ENCODE data around the gene MTR. TPM values are rescaled to one million over a fixed set of nuclear protein-coding genes. Genes with fewer than 3 reads are reported as not detected.

MTR gene
- total RNA-seq, 1 experiment from 2014 or later = 35.5 TPM

DNA sequence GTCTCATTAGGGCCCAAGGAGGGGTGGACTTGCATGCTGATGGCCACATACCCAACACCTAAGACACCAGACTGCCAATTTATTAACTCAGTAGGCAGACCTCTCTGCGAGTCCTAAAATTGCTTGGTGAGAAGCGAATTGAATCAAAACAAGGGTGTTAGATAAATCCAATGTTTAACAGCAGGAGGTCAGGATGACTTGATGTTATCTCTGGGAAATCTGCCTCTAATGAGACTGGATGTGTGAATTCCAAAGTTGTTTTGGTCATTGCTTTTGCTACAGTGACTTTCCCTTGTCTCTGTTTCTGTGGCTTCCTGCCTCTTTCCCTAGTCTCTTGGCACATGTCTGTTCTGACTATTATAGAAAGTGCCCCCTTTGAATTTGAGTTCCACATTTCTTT, 20.8 kb downstream of the MTR start:
- H3K4me3 Mint-ChIP-seq = no peak overlapping the region
- Histone ChIP-seq H4K5ac (ENCODE audit: insufficient read length, low read depth, low read length) (no peak overlapping the region), H3K27ac (ENCODE audit: insufficient read length, low read depth, low read length) (no peak overlapping the region)

More for the DNA sequence above, 20.8 kb downstream of the MTR start:
- no peak overlapping the region for H2BK12ac ChIP-seq (ENCODE audit: insufficient read length, low read depth, low read length)
- no peak overlapping the region for H4K8ac ChIP-seq (replicated peaks; ENCODE audit: insufficient read length, low read depth, low read length)
- no peak overlapping the region for H2BK120ac ChIP-seq (ENCODE audit: low read depth, low read length, poor library complexity, severe bottlenecking)
- no peak overlapping the region for H3K56ac ChIP-seq (ENCODE audit: insufficient read length, low read depth, low read length)
- H3K9ac ChIP-seq (ENCODE audit: extremely low read depth, insufficient read length, low read length) = no peak overlapping the region
- Mint-ChIP-seq H3K27me3 (ENCODE audit: low read depth) (no peaks in the 10 kb centered on the region), H3K4me1 (no peaks in the 10 kb centered on the region), H3K9me3 (no peaks in the 10 kb centered on the region), H3K36me3 (ENCODE audit: insufficient read depth in 1 of 3, low read depth in 3 of 3) (peaks cover 13 to 34% (median 29%) of the 10 kb centered on the region in 3 experiments; a peak in 6 of 7 replicates), H3K27ac (no peak overlapping the region)
- no peaks in the 10 kb centered on the region for H3K79me1 ChIP-seq (ENCODE audit: insufficient read depth, low read depth, low read length, poor library complexity, severe bottlenecking)
- no peak overlapping the region for H3K4me2 ChIP-seq (ENCODE audit: insufficient read depth, insufficient read length, low read length)
- no peak overlapping the region for H2BK20ac ChIP-seq (ENCODE audit: low read depth, low read length, poor library complexity, severe bottlenecking)
- no peak for DNase-seq
- no peak overlapping the region for H4K91ac ChIP-seq (ENCODE audit: insufficient read length, low read depth, low read length)
- no peak overlapping the region for H2AFZ ChIP-seq (ENCODE audit: low read length)
- H2BK15ac ChIP-seq (ENCODE audit: low read depth, low read length) = no peak overlapping the region
- H3K79me2 ChIP-seq (ENCODE audit: insufficient read depth, low read length) = no peaks in the 10 kb centered on the region
- H3K4me1 ChIP-seq (ENCODE audit: insufficient read depth, low read length) = no peaks in the 10 kb centered on the region
- TF ChIP-seq, protein P1, sequence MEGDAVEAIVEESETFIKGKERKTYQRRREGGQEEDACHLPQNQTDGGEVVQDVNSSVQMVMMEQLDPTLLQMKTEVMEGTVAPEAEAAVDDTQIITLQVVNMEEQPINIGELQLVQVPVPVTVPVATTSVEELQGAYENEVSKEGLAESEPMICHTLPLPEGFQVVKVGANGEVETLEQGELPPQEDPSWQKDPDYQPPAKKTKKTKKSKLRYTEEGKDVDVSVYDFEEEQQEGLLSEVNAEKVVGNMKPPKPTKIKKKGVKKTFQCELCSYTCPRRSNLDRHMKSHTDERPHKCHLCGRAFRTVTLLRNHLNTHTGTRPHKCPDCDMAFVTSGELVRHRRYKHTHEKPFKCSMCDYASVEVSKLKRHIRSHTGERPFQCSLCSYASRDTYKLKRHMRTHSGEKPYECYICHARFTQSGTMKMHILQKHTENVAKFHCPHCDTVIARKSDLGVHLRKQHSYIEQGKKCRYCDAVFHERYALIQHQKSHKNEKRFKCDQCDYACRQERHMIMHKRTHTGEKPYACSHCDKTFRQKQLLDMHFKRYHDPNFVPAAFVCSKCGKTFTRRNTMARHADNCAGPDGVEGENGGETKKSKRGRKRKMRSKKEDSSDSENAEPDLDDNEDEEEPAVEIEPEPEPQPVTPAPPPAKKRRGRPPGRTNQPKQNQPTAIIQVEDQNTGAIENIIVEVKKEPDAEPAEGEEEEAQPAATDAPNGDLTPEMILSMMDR (conservative IDR thresholded peaks at IDR 0.05) = no peak
- no peak overlapping the region for H3K23ac ChIP-seq (ENCODE audit: insufficient read length, low read depth, low read length)
- no peak overlapping the region for H3K14ac ChIP-seq (ENCODE audit: insufficient read depth, low read length)
- H2BK5ac ChIP-seq (ENCODE audit: insufficient read length, low read length) = no peak overlapping the region
- H4K20me1 ChIP-seq (ENCODE audit: control insufficient read depth, insufficient read depth, insufficient read length) = no peaks in the 10 kb centered on the region
- no peaks in the 10 kb centered on the region for H3K9me3 ChIP-seq (ENCODE audit: control insufficient read depth, low read depth, low read length)
- H3K27me3 ChIP-seq (ENCODE audit: insufficient read depth, low read length) = no peaks in the 10 kb centered on the region
- no CpG with 5 or more reads among the region's 2 CpGs for WGBS (ENCODE audit: extremely low coverage, insufficient read length, low lambda C conversion rate)
- H3K4ac ChIP-seq (ENCODE audit: low read depth, low read length) = no peak overlapping the region
- H3K18ac ChIP-seq (ENCODE audit: insufficient read length, low read depth, low read length) = no peak overlapping the region
- no peak overlapping the region for H3T11ph ChIP-seq (ENCODE audit: low read length)
- no peaks in the 10 kb centered on the region for H3K23me2 ChIP-seq (ENCODE audit: insufficient read length, low read depth, low read length, poor library complexity, severe bottlenecking)
- H2AK5ac ChIP-seq (ENCODE audit: insufficient read length, low read length) = no peak overlapping the region
